Caco-2 (cell line): Measurements from ENCODE around the gene FBXO39. TPM values are rescaled to one million over a fixed set of nuclear protein-coding genes. Genes with fewer than 3 reads are reported as not detected.

Experiments
- BruUV-seq: library from RNA; stranded (reverse); fragments of 400-500 nt; replicated peaks from 2 replicates; lab custom pipeline; 2021; lab: Mats Ljungman, UMichigan
- CTCF ChIA-PET: fragments of 300-600 bp; sonication (Branson Sonifier 250); formaldehyde crosslinking; loops from one replicate; lab custom pipeline; 2022; ENCODE audit warnings: antibody characterized with exemption; lab: Charles Lee
- POLR2A ChIA-PET: fragments of 300-600 bp; sonication (Branson Sonifier 250); formaldehyde crosslinking; loops from one replicate; lab custom pipeline; 2022; ENCODE audit warnings: antibody characterized with exemption; lab: Charles Lee
- DNase-seq, 2 experiments: peaks; one replicate each; pipeline versions ENCODE4 v3.0.0 to v3.0.0-alpha.2; 2020 to 2022
- H3K27me3 ChIP-seq: replicated peaks from 2 replicates; pipeline ENCODE4 v1.6.0; 2011; ENCODE audit warnings: low read length; ENCODE audit not compliant: control insufficient read depth, insufficient read depth
- H3K36me3 ChIP-seq: 2 replicates; pipeline ENCODE4 v1.5.1; 2011; ENCODE audit warnings: low read length; ENCODE audit not compliant: control insufficient read depth, insufficient read depth
- H3K4me1 ChIP-seq: fragments of 250-450 bp; sonication (Bioruptor Pico); 2 replicates; pipeline ENCODE4 v1.5.1; 2020; ENCODE audit warnings: mild to moderate bottlenecking
- H3K4me3 ChIP-seq: 2 replicates; pipeline ENCODE4 v1.5.1; 2011; ENCODE audit warnings: low read depth, mild to moderate bottlenecking, control low read depth, low read length
- H3K9me3 ChIP-seq: fragments of 250-450 bp; sonication (Bioruptor Pico); 2 replicates; pipeline ENCODE4 v1.5.1; 2020; ENCODE audit warnings: mild to moderate bottlenecking, moderate library complexity
- H3K27ac Mint-ChIP-seq: one replicate; pipeline ENCODE4 v1.8.0; 2022; ENCODE audit warnings: mixed read lengths; ENCODE audit not compliant: unreplicated experiment
- H3K27me3 Mint-ChIP-seq: one replicate; pipeline ENCODE4 v1.8.0; 2022; ENCODE audit warnings: mixed read lengths; ENCODE audit not compliant: insufficient read depth, unreplicated experiment
- H3K36me3 Mint-ChIP-seq: one replicate; pipeline ENCODE4 v1.8.0; 2022; ENCODE audit warnings: mild to moderate bottlenecking, mixed read lengths; ENCODE audit not compliant: insufficient read depth, unreplicated experiment
- H3K4me1 Mint-ChIP-seq: one replicate; pipeline ENCODE4 v1.8.0; 2022; ENCODE audit warnings: low read depth, mixed read lengths; ENCODE audit not compliant: unreplicated experiment
- H3K4me3 Mint-ChIP-seq: one replicate; pipeline ENCODE4 v1.8.0; 2022; ENCODE audit warnings: mild to moderate bottlenecking, moderate library complexity, mixed read lengths; ENCODE audit not compliant: unreplicated experiment
- H3K9me3 Mint-ChIP-seq: one replicate; pipeline ENCODE4 v1.8.0; 2022; ENCODE audit warnings: mixed read lengths; ENCODE audit not compliant: unreplicated experiment
- intact Hi-C: fragments of 100-400 bp; cut with micrococcal nuclease; formaldehyde crosslinking; loops from one replicate; pipeline ENCODE4 v1.10.0; 2022; ENCODE audit not compliant: unreplicated experiment
- total RNA-seq: library from RNA; stranded (reverse); gene quantifications from 2 replicates; pipeline ENCODE4 v1.2.3, GENCODE V29; 2022
- TF ChIP-seq, protein P1 (sequence below), 2 experiments: fragments of 200-600 bp in 1 of 2; IDR thresholded peaks; 1 replicate in 1 of 2; 2 replicates in 1 of 2; pipeline versions ENCODE4 v1.5.1 to v1.8.0; 2011 to 2022; ENCODE audit warnings: antibody characterized with exemption in 1 of 2, control low read depth in 1 of 2, inconsistent platforms in 1 of 2, low read depth in 1 of 2, low read length in 1 of 2, mild to moderate bottlenecking in 1 of 2, moderate library complexity in 1 of 2; ENCODE audit not compliant: insufficient read depth in 1 of 2, severe bottlenecking in 1 of 2, unreplicated experiment in 1 of 2

FBXO39 gene
- total RNA-seq, 1 experiment from 2014 or later, result not detected

DNA sequence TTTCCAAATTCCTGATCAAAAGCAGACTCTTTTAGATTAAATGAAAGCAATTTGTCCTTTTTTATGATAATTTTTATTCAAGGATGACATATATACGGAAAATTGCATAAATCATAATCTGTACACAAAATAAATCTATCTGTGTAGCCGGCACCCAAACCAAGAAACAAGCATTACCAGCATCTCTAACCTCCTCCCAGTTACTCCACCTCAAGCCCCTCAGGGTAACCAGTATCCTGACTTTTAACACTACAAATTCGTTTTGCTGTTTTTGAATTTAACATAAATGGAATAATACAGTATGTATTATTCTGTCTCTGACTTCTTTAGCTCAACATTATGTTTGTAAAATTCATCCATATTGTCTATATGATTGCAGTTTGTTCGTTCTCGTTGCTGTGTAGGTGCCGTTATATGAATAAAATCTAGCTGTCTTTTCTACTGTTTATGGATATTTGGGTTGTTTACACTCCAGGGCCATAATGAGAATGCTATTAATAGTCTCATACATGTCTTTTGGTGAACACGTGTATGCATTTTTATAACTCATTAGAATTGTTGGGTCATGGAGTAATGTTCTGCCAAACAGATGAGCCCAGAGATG lies 54.5 kb downstream of the FBXO39 start:
- no TSS peak for BruUV-seq
- ChIA-PET POLR2A (interaction anchor here (0.5 kb wide), 1 partner anchor 223 kb away, joined by 3 read pairs; no protein-coding TSS in a partner anchor), CTCF (no interaction called here)
- DNase-seq, result no peak
- Histone ChIP-seq H3K4me1 (no peaks in the 10 kb centered on the region), H3K36me3 (no peaks in the 10 kb centered on the region), H3K27me3 (no peaks in the 10 kb centered on the region), H3K9me3 (no peaks in the 10 kb centered on the region), H3K4me3 (no peak overlapping the region)
- TF ChIP-seq, protein P1, sequence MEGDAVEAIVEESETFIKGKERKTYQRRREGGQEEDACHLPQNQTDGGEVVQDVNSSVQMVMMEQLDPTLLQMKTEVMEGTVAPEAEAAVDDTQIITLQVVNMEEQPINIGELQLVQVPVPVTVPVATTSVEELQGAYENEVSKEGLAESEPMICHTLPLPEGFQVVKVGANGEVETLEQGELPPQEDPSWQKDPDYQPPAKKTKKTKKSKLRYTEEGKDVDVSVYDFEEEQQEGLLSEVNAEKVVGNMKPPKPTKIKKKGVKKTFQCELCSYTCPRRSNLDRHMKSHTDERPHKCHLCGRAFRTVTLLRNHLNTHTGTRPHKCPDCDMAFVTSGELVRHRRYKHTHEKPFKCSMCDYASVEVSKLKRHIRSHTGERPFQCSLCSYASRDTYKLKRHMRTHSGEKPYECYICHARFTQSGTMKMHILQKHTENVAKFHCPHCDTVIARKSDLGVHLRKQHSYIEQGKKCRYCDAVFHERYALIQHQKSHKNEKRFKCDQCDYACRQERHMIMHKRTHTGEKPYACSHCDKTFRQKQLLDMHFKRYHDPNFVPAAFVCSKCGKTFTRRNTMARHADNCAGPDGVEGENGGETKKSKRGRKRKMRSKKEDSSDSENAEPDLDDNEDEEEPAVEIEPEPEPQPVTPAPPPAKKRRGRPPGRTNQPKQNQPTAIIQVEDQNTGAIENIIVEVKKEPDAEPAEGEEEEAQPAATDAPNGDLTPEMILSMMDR (IDR thresholded peaks at IDR 0.05; ENCODE audit: insufficient read depth in 1 of 2, low read depth in 1 of 2, low read length in 1 of 2, severe bottlenecking in 1 of 2, unreplicated experiment in 1 of 2), result no peak
- Mint-ChIP-seq H3K4me1 (peaks cover 6% of the 10 kb centered on the region), H3K4me3 (peak overlapping the region; percentile 18), H3K36me3 (no peaks in the 10 kb centered on the region), H3K27ac (no peak overlapping the region), H3K9me3 (no peaks in the 10 kb centered on the region), H3K27me3 (peaks cover 10% of the 10 kb centered on the region)
- intact Hi-C loops, result no loop called here

DNA sequence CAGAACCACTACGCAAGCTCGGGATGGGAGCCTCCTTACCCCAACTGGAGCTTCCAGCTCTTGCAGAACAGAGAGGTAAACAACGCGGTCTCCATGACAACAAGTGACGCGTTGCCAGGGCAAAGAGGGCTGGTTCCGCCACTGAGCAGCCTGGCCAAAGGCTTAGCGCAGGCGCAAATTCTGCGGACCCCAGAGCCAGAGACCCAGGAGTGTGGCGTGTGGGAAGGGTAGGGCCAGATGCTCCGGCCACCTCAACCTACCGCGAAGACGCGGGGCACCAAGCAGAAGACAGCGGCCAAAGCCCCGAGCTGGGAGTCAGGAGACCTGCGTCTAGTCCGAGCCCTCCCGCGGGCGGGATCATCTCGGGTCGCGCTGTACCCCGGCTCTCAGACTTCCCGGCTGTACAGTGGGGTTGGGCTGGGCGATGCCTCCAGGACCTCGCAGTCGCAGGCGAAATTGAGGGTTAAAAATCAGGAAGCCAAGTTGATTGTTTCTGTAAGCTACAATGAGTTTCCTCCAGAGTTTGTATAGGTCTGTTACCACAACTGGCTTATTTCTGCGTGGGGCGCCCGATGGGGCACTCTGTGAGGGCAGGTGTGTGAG lies 55.7 kb downstream of the FBXO39 start, which contains the start of gene TEKT1:
TSS of gene TEKT1 (minus strand) at position 69 of the 603 bp plus-strand sequence. CDS start 1,353 bp downstream, outside the sequence.
- peak; percentile 71 to 79 for DNase-seq
- peaks cover 10% of the 10 kb centered on the region for H3K27me3 Mint-ChIP-seq
- TF ChIP-seq, protein P1 (IDR thresholded peaks at IDR 0.05; ENCODE audit: insufficient read depth in 1 of 2, low read depth in 1 of 2, low read length in 1 of 2, severe bottlenecking in 1 of 2, unreplicated experiment in 1 of 2), result no peak
- peak within 1 kb of the TSS; percentile 41 for H3K4me3 ChIP-seq
- H3K36me3 Mint-ChIP-seq, result no peaks in the 10 kb centered on the region
- peaks cover 6% of the 10 kb centered on the region for H3K4me1 Mint-ChIP-seq
- H3K4me1 ChIP-seq, result no peaks in the 10 kb centered on the region
- H3K9me3 ChIP-seq, result no peaks in the 10 kb centered on the region
- BruUV-seq, result no TSS peak
- H3K9me3 Mint-ChIP-seq, result no peaks in the 10 kb centered on the region
- intact Hi-C loops, result no loop called here
- peak within 1 kb of the TSS; percentile 57 for H3K27ac Mint-ChIP-seq
- ChIA-PET CTCF (interaction anchor here (0.6 kb wide), 1 partner anchor 165 kb away, joined by 3 read pairs; no protein-coding TSS in a partner anchor), POLR2A (no interaction called here)
- no peaks in the 10 kb centered on the region for H3K27me3 ChIP-seq
- no peaks in the 10 kb centered on the region for H3K36me3 ChIP-seq
- H3K4me3 Mint-ChIP-seq, result peak within 1 kb of the TSS; percentile 74

Other genes with a start within 250 kb of the FBXO39 start
- gene PITPNM3, start 219.7 kb upstream of the FBXO39 start, total RNA-seq, result 0.32 and 0.50 TPM in 2 replicates
- 7.7 and 9.8 TPM in 2 replicates for gene KIAA0753, start 135.5 kb upstream of the FBXO39 start, total RNA-seq
- gene TXNDC17, start 135.2 kb upstream of the FBXO39 start, total RNA-seq, result 59.1 and 68.6 TPM in 2 replicates
- gene MED31, start 124.6 kb upstream of the FBXO39 start, total RNA-seq, result 9.5 and 10.2 TPM in 2 replicates
- gene C17orf100, start 124.5 kb upstream of the FBXO39 start, total RNA-seq, result 3.1 and 3.4 TPM in 2 replicates
- gene SLC13A5, start 62.8 kb upstream of the FBXO39 start, total RNA-seq, result 0.11 TPM in 1 of 2 replicates, not detected in the other
- 0.25 TPM in 1 of 2 replicates, not detected in the other for gene XAF1, start 20.2 kb upstream of the FBXO39 start, total RNA-seq
- not detected in 2 replicates for gene TEKT1, start 55.5 kb downstream of the FBXO39 start, total RNA-seq
- gene ALOX12, start 219.8 kb downstream of the FBXO39 start, total RNA-seq, result not detected in 2 replicates
- gene RNASEK, start 236.4 kb downstream of the FBXO39 start, total RNA-seq, result 61.9 and 63.0 TPM in 2 replicates
- gene BCL6B, start 246.8 kb downstream of the FBXO39 start, total RNA-seq, result not detected in 2 replicates